IMR-90 (cell line): Measurements from ENCODE around the gene CLEC20A. TPM values are rescaled to one million over a fixed set of nuclear protein-coding genes. Genes with fewer than 3 reads are reported as not detected.

Source experiments
- ATAC-seq: fragments of 200-7000 bp; cut with Tn5 transposase; 2 replicates; pipeline ENCODE4 v1.9.1; 2020; ENCODE audit warnings: low read depth, mild to moderate bottlenecking, moderate library complexity
- BruUV-seq: library from RNA; stranded (reverse); fragments of 400-500 nt; replicated peaks from 2 replicates; lab custom pipeline; 2021; lab: Mats Ljungman, UMichigan
- CTCF ChIA-PET: fragments of 300-600 bp; formaldehyde crosslinking; extraction: SDS; loops from one replicate; lab custom pipeline; 2021; ENCODE audit warnings: antibody characterized with exemption; lab: Yijun Ruan, JAX
- POLR2A ChIA-PET: fragments of 300-600 bp; sonication (Branson Sonifier 250); formaldehyde crosslinking; loops from one replicate; lab custom pipeline; 2022; ENCODE audit warnings: antibody characterized with exemption; ENCODE audit not compliant: unreplicated experiment; lab: Charles Lee
- DNase-seq: peaks from one replicate; pipeline ENCODE4 v3.0.0; 2013
- H2AFZ ChIP-seq: replicated peaks from 2 replicates; pipeline ENCODE3; 2013; ENCODE audit warnings: low read length, mild to moderate bottlenecking; ENCODE audit not compliant: poor library complexity
- H2AK5ac ChIP-seq: 2 replicates; pipeline ENCODE4 v1.6.1; 2013; ENCODE audit warnings: low read depth, low read length, inconsistent platforms
- H2AK9ac ChIP-seq: replicated peaks from 2 replicates; pipeline ENCODE3; 2013; ENCODE audit warnings: mild to moderate bottlenecking, low read depth, low read length, moderate library complexity; ENCODE audit not compliant: poor library complexity
- H2BK120ac ChIP-seq: 2 replicates; pipeline ENCODE4 v1.6.1; 2013; ENCODE audit warnings: low read depth, low read length, inconsistent platforms
- H2BK15ac ChIP-seq: 3 replicates; pipeline ENCODE4 v1.6.1; 2013; ENCODE audit warnings: low read depth, low read length, inconsistent platforms
- H2BK20ac ChIP-seq: 2 replicates; pipeline ENCODE4 v1.6.1; 2013; ENCODE audit warnings: low read depth, mild to moderate bottlenecking, inconsistent platforms, low read length, moderate library complexity
- H2BK5ac ChIP-seq: 2 replicates; pipeline ENCODE4 v1.6.1; 2013; ENCODE audit warnings: mild to moderate bottlenecking, low read depth, low read length, inconsistent platforms; ENCODE audit not compliant: poor library complexity, severe bottlenecking
- H3K14ac ChIP-seq: replicated peaks from 2 replicates; pipeline ENCODE4 v1.6.1; 2013; ENCODE audit warnings: low read depth, low read length, inconsistent platforms
- H3K18ac ChIP-seq: 2 replicates; pipeline ENCODE4 v1.6.1; 2013; ENCODE audit warnings: low read depth, low read length, control low read depth
- H3K23ac ChIP-seq: 2 replicates; pipeline ENCODE4 v1.6.1; 2013; ENCODE audit warnings: low read depth, low read length, inconsistent platforms
- H3K27ac ChIP-seq: 2 replicates; pipeline ENCODE4 v1.5.1; 2013; ENCODE audit warnings: mild to moderate bottlenecking, control low read depth, low read length; ENCODE audit not compliant: insufficient read depth
- H3K27me3 ChIP-seq: 2 replicates; pipeline ENCODE4 v1.6.1; 2013; ENCODE audit warnings: low read length; ENCODE audit not compliant: control insufficient read depth, insufficient read depth
- H3K36me3 ChIP-seq: 2 replicates; pipeline ENCODE4 v1.6.1; 2013; ENCODE audit warnings: low read length, mixed read lengths; ENCODE audit not compliant: control insufficient read depth, insufficient read depth
- H3K4ac ChIP-seq: 2 replicates; pipeline ENCODE4 v1.6.1; 2013; ENCODE audit warnings: low read depth, low read length, inconsistent platforms
- H3K4me1 ChIP-seq: 2 replicates; pipeline ENCODE4 v1.6.1; 2013; ENCODE audit warnings: low read length, mixed read lengths; ENCODE audit not compliant: control insufficient read depth, insufficient read depth
- H3K4me2 ChIP-seq: 2 replicates; pipeline ENCODE4 v1.6.1; 2013; ENCODE audit warnings: low read depth, mild to moderate bottlenecking, control low read depth, low read length, moderate library complexity
- H3K4me3 ChIP-seq: 2 replicates; pipeline ENCODE4 v1.5.1; 2013; ENCODE audit warnings: low read depth, mild to moderate bottlenecking, control low read depth, low read length, moderate library complexity; ENCODE audit not compliant: insufficient read depth
- H3K56ac ChIP-seq: 2 replicates; pipeline ENCODE4 v1.6.1; 2013; ENCODE audit warnings: low read length, inconsistent platforms; ENCODE audit not compliant: insufficient read depth; ENCODE audit errors: extremely low read depth
- H3K79me1 ChIP-seq, 2 experiments: 2 replicates each; pipeline ENCODE4 v1.6.1; 2013; ENCODE audit warnings: low read length in 2 of 2, inconsistent platforms in 1 of 2, low read depth in 1 of 2
- H3K9ac ChIP-seq: 2 replicates; pipeline ENCODE4 v1.6.1; 2013; ENCODE audit warnings: low read depth, low read length, control low read depth
- H3K9me1 ChIP-seq: 2 replicates; pipeline ENCODE4 v1.6.1; 2013; ENCODE audit warnings: low read length, inconsistent platforms; ENCODE audit not compliant: insufficient read depth
- H3K9me3 ChIP-seq: 2 replicates; pipeline ENCODE4 v1.6.1; 2013; ENCODE audit warnings: low read length; ENCODE audit not compliant: control insufficient read depth, insufficient read depth
- H4K20me1 ChIP-seq: 2 replicates; pipeline ENCODE4 v1.6.1; 2013; ENCODE audit warnings: low read length, inconsistent platforms; ENCODE audit not compliant: insufficient read depth
- H4K5ac ChIP-seq: 2 replicates; pipeline ENCODE4 v1.6.1; 2013; ENCODE audit warnings: mild to moderate bottlenecking, low read depth, low read length, control low read depth
- H4K8ac ChIP-seq, 2 experiments: 2 replicates each; pipeline ENCODE4 v1.6.1; 2013; ENCODE audit warnings: low read depth in 2 of 2, low read length in 2 of 2, control low read depth in 1 of 2, inconsistent platforms in 1 of 2
- H4K91ac ChIP-seq: 2 replicates; pipeline ENCODE4 v1.6.1; 2013; ENCODE audit warnings: low read depth, low read length, inconsistent platforms; ENCODE audit not compliant: insufficient read depth
- BHLHE40 ChIP-seq: fragments of 150-350 bp; IDR thresholded peaks from 2 replicates; pipeline ENCODE4 v1.6.1; 2016; ENCODE audit warnings: mild to moderate bottlenecking, low read depth, low read length
- CHD1 ChIP-seq: IDR thresholded peaks from 2 replicates; pipeline ENCODE4 v1.6.1; 2012; ENCODE audit warnings: low read depth, low read length, improper control_type of control experiment
- CTCF ChIP-seq: conservative IDR thresholded peaks from 2 replicates; pipeline ENCODE4 v1.5.1; 2012; ENCODE audit warnings: mild to moderate bottlenecking, low read depth, low read length, improper control_type of control experiment
- ELK1 ChIP-seq: fragments of 150-350 bp; IDR thresholded peaks from 2 replicates; pipeline ENCODE4 v1.6.1; 2016; ENCODE audit warnings: low read depth, mild to moderate bottlenecking, low read length, moderate library complexity, borderline replicate concordance
- MAFK ChIP-seq: IDR thresholded peaks from 2 replicates; pipeline ENCODE4 v1.6.1; 2012; ENCODE audit warnings: low read depth, low read length, improper control_type of control experiment
- WGBS, 2 experiments: methylation state at CpG; one replicate each; pipeline versions ENCODE4 v1.1.5 to v1.1.7; 2013; ENCODE audit warnings: missing lambda C conversion rate in 2 of 2; ENCODE audit not compliant: insufficient read length in 1 of 2; ENCODE audit errors: extremely low coverage in 2 of 2; 5-methylcytosine and 5-hydroxymethylcytosine counted together
- dilution Hi-C: fragments of 300-500 bp; cut with HindIII; formaldehyde crosslinking; loops from one replicate; pipeline ENCODE4 v1.14.3; 2018; ENCODE audit warnings: low sequenced_read_pairs; ENCODE audit not compliant: unreplicated experiment
- in situ Hi-C: fragments of 300-500 bp; cut with MboI; formaldehyde crosslinking; loops from 3 replicates; pipeline ENCODE4 v1.14.3; 2019; ENCODE audit warnings: low sequenced_read_pairs, inconsistent platforms, mixed read lengths
- intact Hi-C: fragments of 100-400 bp; cut with micrococcal nuclease; formaldehyde crosslinking; loops from 2 replicates; pipeline ENCODE4 v1.10.0; 2022
- polyA plus RNA-seq, 3 experiments: library from polyadenylated mRNA; depleted of rRNA; stranded (reverse); fragments of >200 nt; gene quantifications; 2 replicates each; pipeline ENCODE4 v1.2.3, GENCODE V29; 2012; ENCODE audit warnings: low replicate concordance in 1 of 3
- total RNA-seq: library from RNA; depleted of rRNA; stranded (reverse); fragments of >200 nt; gene quantifications from 2 replicates; pipeline ENCODE4 v1.2.3, GENCODE V29; 2012

CLEC20A gene
- total and polyA plus RNA-seq, 2 of the 4 experiments (the other 2 are of a cell fraction): not detected

GRCh38 chr1:178528953-178529335 lies 32.2 kb upstream of the CLEC20A start:
- H3K4me3 ChIP-seq: no peak overlapping the region
- H3K4me1 ChIP-seq: peaks cover 14% of the 10 kb centered on the region
- 80% methylated on average over 1 of the region's 4 CpGs; no CpG with 5 or more reads in 1 of the 2 experiments for WGBS, 2 experiments
- dilution Hi-C loops: no loop called here
- no peaks in the 10 kb centered on the region for H3K9me3 ChIP-seq
- peak overlapping the region; percentile 16; the same call in 1 of the 2 replicates for H2AK5ac ChIP-seq
- DNase-seq (no peak), ATAC-seq (no peak)
- no peak overlapping the region for H3K56ac ChIP-seq
- in situ Hi-C loops: no loop called here
- H3K36me3 ChIP-seq: no peaks in the 10 kb centered on the region
- H4K5ac ChIP-seq: no peak overlapping the region
- no peaks in the 10 kb centered on the region for H3K79me1 ChIP-seq
- H3K4me2 ChIP-seq: no peak overlapping the region
- H3K27ac ChIP-seq: no peak overlapping the region
- no peak overlapping the region for H2AK9ac ChIP-seq
- no peak for TF ChIP-seq CHD1
- no peak for TF ChIP-seq BHLHE40
- TF ChIP-seq ELK1: no peak
- TF ChIP-seq MAFK: no peak
- TF ChIP-seq CTCF: no peak
- no peak overlapping the region for H2BK15ac ChIP-seq
- H3K9ac ChIP-seq: no peak overlapping the region
- H3K23ac ChIP-seq: no peak overlapping the region
- H3K18ac ChIP-seq: no peak overlapping the region
- H3K27me3 ChIP-seq: no peaks in the 10 kb centered on the region
- H4K91ac ChIP-seq: no peak overlapping the region
- H2AFZ ChIP-seq: no peak overlapping the region
- POLR2A ChIA-PET: no interaction called here
- peak overlapping the region; percentile 2; the same call in 1 of the 2 replicates for H2BK20ac ChIP-seq
- no peak overlapping the region for H4K8ac ChIP-seq
- H4K20me1 ChIP-seq: no peaks in the 10 kb centered on the region; the same call in 1 of the 2 replicates
- intact Hi-C loops: no loop called here
- no peak overlapping the region; the same call in 1 of the 2 replicates for H3K4ac ChIP-seq
- BruUV-seq: no TSS peak
- H3K14ac ChIP-seq: no peak overlapping the region
- peaks cover 6% of the 10 kb centered on the region; the same call in 1 of the 2 replicates for H3K9me1 ChIP-seq
- no peak overlapping the region for H2BK5ac ChIP-seq
- CTCF ChIA-PET: no interaction called here
- peak overlapping the region; percentile 6; the same call in 1 of the 2 replicates for H2BK120ac ChIP-seq
